ENCODE measurements around the gene CAMK2G.
A peak's percentile ranks its signal among the peaks of the same experiment; 100 is the strongest.
"Not testable (repeated sequence)": the region's sequence is repeated elsewhere in the genome, so short reads cannot be mapped to it uniquely, and the experiment has no call there.

Gene CAMK2G

DNA sequence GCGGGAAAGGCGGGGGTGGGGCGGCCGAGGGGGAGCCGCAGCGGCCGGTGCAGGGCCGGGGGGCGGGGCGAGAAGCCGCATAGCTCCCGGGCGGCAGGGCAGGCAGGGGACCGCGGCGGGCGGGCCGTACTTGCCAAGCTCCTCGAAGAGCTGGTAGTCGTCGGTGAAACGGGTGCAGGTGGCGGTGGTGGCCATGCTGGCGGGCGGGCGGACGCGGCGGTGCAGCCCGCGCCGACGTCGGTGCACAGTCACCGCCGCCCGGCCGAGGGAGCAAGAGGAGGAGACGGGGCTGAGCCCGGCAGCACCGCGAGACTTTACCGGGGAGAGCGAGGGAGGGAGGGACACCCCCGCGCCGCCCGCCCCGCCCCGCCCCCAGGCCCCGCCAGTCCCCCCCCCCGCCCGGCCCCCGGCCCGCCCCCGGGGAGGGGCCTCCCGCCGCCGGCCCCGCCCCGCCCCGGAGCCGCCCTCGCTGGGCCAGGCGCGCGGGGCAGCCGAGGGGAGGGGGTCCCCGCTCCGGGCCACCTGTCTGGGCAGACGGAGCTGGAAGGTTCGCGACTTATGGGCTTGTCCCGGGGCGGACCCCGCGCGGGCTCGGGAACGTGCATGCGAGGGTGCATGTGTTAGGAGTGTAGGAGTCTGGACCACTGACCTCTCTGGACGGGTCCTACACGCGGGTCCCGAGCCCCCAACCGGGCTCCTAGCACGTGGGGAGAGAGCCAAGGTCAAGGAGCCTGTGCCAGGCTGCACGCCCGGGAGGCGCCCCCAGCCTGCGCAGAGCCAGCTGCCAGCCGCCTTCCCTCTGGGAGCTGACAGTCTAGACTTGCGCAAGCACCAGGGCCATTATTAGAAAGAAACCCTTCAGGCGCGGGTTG, at the start of gene CAMK2G:
TSS of gene CAMK2G (minus strand) at position 289 of the 872 bp plus-strand sequence. CDS start at position 195, 94 bp downstream.
- peak; percentile 74 for DNase-seq

DNA sequence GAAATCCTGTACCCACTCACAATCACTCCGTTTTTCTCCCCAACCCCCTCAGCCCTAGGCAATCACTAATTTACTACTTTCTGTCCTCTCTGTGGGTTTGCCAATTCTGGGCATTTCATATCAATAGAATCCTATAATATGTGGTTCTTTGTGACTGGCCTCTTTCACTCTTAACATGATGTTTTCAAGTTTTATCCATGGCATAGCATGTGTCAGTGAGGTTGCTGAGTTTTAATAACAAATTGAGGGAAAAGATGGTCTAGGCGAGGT, 48.4 kb upstream of the CAMK2G start:
- no peak for DNase-seq

DNA sequence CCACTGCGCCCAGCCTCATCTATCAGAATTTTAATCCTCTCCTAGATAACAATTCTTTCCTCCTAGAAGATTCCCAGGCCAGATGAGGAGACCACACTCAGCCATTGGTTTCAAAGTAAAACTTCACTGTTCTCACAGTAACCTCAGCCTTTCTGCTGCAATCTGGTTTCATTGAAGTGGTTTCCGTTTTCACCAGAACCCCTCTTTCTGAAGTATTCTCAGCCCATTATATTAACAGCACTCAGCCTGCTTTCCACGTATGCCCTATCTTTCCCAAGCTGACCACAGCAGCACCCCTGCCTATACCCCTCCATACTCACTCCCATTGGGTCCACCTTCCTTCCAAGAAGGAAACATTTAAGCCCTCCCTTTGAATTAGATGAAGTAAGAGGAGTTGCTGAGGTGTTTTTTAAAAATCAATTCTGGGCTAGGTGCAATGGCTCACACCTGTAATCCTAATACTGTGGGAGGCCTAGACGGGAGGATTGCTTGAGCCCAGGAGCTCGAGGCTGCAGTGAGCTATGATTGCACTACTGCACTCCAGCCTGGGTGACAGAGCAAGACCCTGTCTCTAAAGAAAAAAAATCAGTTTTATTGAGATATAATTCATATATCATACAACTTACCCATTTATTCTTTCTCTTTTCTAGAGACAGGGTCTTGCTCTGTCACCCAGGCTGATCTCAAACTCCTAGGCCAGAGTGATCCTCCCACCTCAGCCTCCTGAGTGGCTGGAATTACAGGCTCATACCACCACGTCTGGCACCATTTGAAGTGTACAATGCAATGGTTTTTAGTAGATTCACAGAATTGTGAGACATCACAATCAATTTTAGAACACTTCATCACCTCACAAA, 47.9 kb upstream of the CAMK2G start:
- DNase-seq: no peak

DNA sequence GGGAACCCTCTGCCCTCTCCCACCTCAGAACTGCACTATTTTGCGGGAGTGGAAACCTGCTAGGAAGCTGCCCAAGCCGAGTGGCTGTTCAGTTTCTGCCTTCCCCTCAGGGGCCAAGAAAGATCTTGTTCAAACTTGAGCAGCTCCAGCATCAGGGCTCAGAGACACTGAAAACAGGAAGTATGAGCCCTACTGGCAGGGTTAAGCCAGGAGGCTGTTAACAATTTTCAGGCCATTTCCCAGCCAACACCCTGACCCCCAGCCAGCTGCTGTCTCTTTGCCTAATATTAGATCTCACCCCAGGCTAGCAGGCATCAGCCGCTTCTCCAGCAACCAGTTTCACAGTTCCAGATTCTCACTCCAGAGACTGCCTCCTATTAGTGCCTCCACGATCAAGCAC, 45.7 kb upstream of the CAMK2G start:
- DNase-seq: no peak

DNA sequence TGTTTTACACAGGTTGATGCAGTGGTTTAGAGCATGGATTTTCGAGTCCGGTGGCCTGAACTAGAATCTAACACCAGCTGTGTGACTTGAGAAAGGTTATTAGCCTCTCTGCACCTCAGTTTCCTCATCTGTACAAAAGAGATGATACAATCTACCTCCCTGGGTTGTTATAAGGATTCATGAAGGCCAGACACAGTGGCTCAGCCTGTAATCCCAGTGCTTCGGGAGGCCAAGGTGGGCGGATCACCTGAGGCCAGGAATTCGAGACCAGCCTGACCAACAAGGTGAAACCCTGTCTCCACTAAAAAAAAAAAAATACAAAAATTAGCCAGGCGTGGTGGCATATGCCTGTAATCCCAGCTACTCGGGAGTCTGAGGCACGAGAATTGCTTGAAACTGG, 45.1 kb upstream of the CAMK2G start:
- DNase-seq: not testable (repeated sequence)

DNA sequence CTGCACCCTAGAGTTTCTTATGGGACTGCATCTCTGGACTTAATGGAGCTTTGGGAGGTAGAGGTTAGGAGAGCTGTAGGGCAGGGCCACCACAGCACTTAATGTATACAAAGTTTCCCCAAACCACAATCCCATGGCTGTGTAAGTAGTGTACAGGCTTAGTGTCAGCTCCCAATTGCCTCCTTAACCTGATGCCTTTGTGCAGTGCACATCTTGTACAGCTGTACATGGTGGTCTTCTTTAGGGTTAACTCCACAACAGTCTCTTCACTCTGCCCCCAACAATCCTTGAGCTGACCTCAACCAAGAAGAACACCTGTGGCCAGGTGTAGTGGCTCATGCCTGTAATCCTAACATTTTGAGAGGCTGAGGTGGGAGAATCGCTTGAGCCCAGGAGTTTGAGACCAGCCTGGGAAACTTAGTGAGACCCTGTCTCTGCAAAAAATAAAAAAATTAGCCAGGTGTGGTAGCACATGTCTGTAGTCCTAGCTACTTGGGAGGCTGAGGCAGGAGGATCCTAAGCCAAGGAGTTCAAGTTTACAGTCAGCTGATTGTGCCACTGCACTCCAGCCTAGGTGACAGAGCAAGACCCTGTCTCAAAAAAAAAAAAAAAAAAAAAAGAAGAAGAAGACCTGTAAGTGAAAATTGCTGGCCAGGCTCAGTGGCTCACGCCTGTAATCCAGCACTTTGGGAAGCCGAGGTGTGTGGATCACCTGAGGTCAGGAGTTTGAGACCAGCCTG, 43.4 kb upstream of the CAMK2G start:
- no peak for DNase-seq

DNA sequence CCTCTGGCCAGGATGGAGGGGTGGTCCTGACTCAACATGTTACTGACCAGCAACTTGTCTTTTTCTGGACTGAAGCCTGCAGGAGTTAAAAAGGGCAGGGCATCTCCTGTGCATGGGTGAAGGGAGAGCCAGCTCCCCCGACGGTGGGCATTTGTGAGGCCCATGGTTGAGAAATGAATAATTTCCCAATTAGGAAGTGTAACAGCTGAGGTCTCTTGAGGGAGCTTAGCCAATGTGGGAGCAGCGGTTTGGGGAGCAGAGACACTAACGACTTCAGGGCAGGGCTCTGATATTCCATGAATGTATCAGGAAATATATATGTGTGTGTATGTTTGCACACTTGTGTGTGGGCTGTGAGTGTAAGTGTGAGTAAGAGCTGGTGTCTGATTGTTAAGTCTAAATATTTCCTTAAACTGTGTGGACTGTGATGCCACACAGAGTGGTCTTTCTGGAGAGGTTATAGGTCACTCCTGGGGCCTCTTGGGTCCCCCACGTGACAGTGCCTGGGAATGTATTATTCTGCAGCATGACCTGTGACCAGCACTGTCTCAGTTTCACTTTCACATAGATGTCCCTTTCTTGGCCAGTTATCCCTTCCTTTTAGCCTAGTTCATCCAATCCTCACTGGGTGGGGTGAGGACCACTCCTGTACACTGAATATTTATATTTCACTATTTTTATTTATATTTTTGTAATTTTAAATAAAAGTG, 42.6 kb upstream of the CAMK2G start:
- no peak for DNase-seq

DNA sequence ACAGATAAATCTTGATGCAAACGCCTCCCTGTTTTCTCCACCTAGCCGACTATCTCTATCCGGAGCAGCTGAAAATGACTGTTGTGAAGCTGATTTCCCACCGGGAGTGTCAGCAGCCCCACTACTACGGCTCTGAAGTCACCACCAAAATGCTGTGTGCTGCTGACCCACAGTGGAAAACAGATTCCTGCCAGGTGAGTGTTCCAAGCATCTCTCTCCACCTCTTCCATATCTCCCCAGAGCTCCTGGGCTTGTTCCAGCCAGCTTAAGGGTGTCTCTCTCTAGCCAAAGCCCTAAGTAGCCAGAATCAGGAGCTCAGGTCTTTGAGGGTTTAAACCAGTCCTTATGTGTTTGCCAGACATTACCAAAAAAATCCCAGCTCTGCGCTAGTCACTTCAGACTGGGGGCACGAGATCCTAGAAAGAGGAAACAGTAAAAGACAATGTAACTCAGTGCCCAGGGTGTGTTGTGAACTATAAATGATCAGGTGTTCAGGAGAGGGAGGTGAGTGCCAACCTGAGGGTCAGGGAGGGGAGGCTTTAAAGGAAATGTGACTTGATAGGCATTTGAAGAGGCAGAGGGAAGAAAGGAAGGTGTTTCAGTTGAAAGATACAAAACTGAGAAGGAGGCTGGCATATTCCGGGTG, 41.0 kb upstream of the CAMK2G start:
- DNase-seq: no peak

DNA sequence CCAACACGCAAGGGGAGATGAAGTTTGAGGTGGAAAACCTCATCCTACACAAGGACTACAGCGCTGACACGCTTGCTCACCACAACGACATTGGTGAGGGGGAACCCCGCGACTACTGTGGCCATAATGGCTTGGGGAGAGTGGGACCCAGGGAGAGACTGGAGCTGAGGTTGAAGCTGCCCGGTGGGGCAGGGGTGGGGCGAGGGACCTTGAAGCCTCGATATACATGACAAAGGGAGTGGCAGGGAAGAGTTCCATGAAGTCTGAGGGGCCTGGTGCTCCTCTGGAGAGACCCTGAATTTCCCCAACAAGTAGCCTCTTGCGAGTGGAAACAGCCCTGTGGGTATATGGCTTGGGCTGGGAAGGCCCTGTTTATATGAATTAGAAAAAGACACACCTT, 39.7 kb upstream of the CAMK2G start:
- no peak for DNase-seq

DNA sequence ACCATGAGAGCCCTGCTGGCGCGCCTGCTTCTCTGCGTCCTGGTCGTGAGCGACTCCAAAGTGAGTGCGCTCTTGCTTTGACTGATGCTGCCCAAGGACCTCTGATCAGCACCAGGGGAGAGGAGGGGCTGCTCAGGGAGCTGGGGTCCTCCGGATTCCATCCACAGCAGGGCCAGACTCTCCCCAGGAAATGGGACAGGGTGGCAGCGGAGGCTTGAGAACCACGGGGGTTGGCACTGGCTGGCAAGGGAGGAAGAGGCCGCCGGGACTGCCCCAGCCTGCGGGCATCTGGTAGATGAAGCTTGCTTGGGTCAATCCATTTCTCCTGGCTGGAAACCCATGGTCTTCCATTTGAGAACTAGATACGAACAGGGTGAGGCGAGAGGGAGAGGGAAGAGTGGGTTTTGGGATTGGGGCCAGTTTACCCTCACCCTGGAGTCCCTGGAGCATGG, 37.2 kb upstream of the CAMK2G start:
- DNase-seq: no peak

DNA sequence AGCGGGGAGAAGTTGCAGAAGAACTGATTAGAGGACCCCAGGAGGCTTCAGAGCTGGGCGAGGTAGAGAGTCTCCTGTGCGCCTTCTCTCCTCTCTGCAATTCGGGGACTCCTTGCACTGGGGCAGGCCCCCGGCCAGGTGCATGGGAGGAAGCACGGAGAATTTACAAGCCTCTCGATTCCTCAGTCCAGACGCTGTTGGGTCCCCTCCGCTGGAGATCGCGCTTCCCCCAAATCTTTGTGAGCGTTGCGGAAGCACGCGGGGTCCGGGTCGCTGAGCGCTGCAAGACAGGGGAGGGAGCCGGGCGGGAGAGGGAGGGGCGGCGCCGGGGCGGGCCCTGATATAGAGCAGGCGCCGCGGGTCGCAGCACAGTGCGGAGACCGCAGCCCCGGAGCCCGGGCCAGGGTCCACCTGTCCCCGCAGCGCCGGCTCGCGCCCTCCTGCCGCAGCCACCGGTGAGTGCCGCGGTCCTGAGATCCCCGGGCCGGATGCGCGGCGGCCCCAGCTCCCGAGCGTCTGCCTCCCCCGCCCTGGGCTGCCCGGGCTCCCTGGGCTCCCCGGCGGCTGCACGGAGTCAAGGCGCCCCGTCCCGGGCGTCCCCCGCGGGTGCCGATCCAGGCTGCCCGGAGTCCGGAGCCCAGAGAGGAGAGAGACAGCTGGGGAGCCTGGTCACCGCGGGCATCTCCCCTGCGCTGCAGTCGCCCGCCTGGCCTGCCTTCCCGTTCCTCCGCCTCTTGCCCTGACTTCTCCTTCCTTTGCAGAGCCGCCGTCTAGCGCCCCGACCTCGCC, 36.6 kb upstream of the CAMK2G start, which contains the start of gene PLAU:
TSS of gene PLAU (plus strand) at position 369 of the 789 bp plus-strand sequence. CDS start 424 bp downstream, outside the sequence.
- peak; percentile 33 for DNase-seq

DNA sequence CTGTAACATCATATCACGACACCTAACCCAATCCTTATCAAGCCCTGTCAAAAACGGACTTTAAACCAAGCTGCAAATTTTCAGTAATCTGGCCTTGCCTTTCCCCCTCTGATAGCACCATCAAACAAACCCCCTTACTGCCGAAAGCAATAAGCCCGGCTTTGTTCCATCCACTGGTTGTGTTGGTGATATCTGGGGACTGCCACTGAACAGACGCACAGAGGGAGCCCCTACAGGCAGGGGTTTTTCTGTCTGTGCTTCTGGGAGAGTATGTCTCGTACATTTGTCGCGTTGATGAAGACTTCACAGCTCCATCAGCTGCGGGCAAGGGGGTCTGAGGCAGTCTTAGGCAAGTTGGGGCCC, 36.0 kb upstream of the CAMK2G start:
- no peak for DNase-seq

DNA sequence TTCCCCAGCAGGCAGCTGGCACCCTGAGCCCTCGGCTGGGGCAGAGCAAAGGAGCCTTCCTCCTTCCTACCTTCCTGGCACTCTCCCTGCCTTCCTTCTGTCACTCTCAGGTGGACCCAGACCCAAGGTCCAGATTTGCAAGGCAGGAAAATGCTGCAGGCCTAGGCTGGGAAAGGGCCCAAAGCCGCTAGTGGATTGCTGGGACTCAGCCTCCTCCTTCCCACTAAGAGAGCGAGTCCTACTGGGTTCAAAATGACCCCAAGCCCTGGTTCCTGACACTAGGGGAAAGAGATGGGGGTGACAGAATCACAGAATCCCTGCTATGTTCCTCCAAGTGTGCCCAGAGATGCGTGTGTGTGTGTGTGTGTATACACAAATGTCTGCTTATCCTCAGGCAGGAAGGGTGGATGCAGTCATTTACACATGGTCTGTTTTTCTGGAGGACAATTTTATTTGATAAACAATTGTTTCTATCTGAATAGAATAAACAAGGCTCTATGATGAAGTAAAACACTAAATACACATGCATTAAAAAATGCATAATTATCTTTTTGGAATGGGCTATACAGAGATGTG, 35.3 kb upstream of the CAMK2G start:
- DNase-seq: no peak

DNA sequence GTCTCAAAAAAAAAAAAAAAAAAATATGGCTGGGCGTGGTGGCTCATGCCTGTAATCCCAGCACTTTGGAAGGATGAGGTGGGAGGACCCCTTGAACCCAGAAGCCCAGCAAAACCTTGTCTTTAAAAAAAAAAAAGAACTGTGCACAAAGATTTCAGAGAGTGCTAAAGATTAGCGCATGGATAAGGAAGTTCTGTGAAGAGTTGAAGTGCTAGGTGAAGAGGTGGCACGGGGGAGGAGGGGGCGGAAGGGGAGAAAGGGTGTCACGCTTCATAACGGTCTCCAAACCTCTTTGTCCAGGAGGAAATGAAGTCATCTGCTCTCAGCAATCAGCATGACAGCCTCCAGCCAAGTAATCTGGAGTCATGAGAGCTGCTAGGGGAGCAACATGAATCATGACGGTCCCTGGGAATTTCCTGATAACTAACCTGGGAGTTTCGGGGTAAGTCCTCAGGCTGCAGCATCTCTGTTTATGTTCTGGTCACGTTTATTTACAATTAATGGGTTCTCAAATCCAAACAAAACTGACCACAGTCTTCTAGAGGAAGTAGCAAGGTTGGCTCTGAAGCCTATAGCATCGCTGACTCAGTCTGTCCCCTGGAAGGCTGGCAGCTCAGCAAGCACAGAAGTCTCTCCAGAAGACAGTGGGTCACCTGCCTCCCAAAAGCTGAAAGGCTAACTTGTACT, 34.6 kb upstream of the CAMK2G start:
- peak; percentile 58 for DNase-seq

DNA sequence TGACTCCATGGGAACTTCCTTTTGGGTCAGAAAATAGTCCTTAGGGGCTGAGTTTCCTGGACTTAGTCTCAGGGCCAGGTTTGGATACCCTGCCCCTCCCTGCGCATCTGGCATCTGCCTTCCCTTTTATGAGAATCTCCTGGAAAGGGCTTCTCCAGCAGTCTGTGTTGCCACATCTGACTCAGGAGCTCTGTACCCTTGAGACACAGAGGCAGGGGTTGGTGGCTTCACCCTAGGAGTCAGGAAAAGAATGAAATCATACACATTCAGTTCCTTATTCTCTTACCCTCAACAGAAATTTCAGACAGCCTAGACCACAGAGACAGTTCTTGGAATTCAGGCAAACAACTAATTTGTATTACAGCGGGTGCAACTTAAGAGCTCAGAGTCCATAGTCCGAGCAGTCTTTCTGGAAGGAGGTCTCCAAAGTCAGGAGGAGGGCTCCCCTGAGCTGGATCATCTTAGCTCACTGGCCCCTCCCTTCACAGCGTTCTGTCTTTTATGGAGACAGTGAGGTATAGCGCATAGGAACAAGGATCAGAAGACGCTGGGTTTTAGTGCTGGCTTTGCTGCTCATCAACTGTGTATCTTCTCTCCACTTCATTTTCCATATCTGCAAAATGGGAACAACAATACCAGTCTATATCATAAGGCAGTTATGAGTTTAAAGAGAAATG, 33.6 kb upstream of the CAMK2G start:
- no peak for DNase-seq

DNA sequence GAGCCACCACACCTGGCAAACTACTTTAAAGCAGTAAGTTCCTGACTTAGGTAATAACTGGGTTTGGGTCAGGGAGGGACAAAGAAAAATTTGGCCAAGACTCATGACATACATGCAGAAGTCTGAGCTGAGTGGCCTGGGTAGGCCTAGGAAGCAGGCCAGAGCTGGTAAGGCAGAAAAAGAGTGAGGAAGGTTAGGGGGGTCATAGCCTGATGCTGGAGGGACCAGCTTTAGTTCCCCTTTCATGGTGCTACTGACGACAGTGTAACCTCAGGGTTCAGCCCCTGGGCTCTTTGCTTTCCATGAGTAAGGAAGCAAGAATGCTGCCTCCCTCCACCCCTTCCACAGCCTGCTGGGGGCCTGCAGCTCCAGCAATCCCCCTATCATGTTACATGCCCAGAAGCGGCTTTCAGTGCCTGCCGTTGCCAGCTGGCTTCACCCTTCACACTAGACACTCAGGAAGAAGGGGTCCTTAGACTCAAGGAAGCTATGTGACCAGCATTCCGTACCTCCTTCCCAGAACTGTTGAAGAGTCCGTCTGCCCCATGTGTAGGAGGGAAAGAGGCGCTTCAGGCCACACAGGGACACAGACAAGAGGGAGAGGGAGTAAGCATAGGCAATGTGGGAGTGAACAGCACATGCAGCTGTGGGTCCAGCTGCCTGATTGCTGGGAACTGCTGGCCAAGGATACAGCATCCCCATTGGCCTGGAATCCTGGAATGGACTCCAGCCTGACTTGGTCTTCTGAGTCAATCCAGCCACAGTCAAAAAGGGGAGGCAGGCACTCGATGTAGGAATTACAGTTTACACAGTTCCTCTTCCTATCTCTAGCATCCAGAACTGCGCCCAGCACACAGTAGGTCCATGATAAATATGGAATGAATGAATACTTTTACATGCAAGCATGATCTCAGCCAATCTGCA, 32.4 kb upstream of the CAMK2G start:
- no peak for DNase-seq

DNA sequence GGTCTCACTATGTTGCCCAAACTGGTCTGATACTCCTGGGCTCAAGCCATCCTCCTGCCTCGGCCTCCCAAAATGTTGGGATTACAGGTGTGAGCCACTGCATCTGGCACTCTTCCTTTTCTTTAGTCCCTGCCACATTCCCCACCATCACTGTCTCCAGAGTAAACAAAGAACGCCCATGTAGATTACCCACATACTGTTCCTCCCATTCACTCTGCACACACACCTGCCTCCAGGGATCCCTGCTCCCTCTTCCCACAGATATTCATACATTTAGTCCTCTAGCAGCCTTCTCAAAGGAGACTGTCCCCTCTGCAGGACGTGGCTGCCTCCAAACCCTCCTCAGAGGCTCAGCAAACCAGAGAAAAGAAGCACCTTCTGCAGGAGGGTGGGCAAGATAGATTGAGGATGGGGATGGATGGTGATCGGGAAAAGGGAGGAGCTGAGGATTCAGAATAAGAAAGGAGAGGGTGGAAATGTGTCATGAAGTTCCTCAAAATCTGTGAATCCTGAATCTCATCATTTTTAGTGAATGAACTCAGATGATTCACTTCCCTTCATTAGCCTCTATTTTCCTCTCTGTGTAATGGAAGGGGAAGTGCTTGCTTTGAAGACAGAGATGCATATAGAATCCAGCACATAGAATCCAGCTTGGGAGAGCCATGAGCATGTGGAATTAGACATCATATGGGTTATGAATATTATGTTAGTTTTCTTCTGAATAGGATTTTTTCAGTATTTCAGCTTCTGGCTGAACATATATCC, 31.1 kb upstream of the CAMK2G start:
- no peak for DNase-seq

DNA sequence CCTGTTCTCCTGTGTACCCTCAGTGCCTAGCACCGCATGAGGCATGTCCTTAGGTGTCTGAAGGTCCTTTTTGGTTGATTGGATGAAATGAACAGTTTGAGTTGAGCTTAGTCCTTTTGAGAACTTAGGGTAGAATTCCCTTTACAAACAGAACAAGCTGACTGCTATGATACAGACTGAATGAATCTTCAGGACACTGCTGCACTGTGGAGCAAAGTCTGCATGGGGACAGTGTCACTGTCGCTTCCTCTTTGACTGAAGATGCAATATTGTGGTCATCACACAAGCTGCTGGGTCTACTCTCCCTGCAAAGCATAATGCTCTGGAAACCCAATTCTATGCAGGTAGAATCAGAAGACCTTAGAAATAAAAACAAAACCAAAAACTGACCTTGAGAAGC, 28.0 kb upstream of the CAMK2G start:
- DNase-seq: no peak
